ENCODE data around the gene FAM177B. TPM values are rescaled to one million over a fixed set of nuclear protein-coding genes. Genes with fewer than 3 reads are reported as not detected.

The FAM177B gene
- total and polyA plus RNA-seq, 2 experiments from 2014 or later: not detected

GRCh38 chr1:222694927-222695326 is 42.1 kb upstream of the FAM177B start (continued):
- TF ChIP-seq EZH2phosphoT487 (IDR thresholded peaks at IDR 0.05; ENCODE audit: unreplicated experiment): no peak
- TF ChIP-seq CTCF (conservative IDR thresholded peaks at IDR 0.05; ENCODE audit: low read depth in 2 of 2): no peak

- peaks cover 3% of the 10 kb centered on the region; the same call in 1 of the 3 replicates for H3K9me3 Mint-ChIP-seq
- Histone ChIP-seq H4K20me1 (replicated peaks; ENCODE audit: insufficient read depth) (no peaks in the 10 kb centered on the region; the same call in none of the 2 replicates), H3K79me2 (replicated peaks; ENCODE audit: insufficient read depth) (peaks cover 27% of the 10 kb centered on the region), H3K27ac (ENCODE audit: low read depth) (no peak overlapping the region), H3K4me1 (ENCODE audit: insufficient read depth) (no peaks in the 10 kb centered on the region), H3K9me2 (ENCODE audit: insufficient read depth) (no peaks in the 10 kb centered on the region), H3F3A (replicated peaks; ENCODE audit: low read depth) (no peaks in the 10 kb centered on the region), H3K36me3 (ENCODE audit: insufficient read depth) (no peaks in the 10 kb centered on the region), H3K4me3 (no peak overlapping the region), H3K4me2 (no peak overlapping the region), H3K27me3 (ENCODE audit: insufficient read depth) (no peaks in the 10 kb centered on the region), H2AFZ (no peak overlapping the region)
- no peaks in the 10 kb centered on the region for H3K4me1 Mint-ChIP-seq
- peaks cover 29% of the 10 kb centered on the region for H3K36me3 Mint-ChIP-seq (ENCODE audit: low read depth)
- ATAC-seq (no peak), DNase-seq (ENCODE audit: low spot score) (no peak)
- H3K27ac Mint-ChIP-seq: no peak overlapping the region
- H3K27me3 Mint-ChIP-seq (ENCODE audit: insufficient read depth, low read depth, poor library complexity): no peaks in the 10 kb centered on the region
- no peak overlapping the region for H3K4me3 Mint-ChIP-seq
- TF ChIP-seq CTCF (conservative IDR thresholded peaks at IDR 0.05; ENCODE audit: low read depth in 2 of 2): no peak
- no peak for TF ChIP-seq ZNF114 (CRISPR knock-in tag; IDR thresholded peaks at IDR 0.05)
- TF ChIP-seq EZH2 (IDR thresholded peaks at IDR 0.05; ENCODE audit: low read depth, unreplicated experiment): no peak
- no peak for TF ChIP-seq EZH2phosphoT487 (IDR thresholded peaks at IDR 0.05; ENCODE audit: unreplicated experiment)
Observed at GRCh38 chr1:222696741-222697140, 40.3 kb upstream of the FAM177B start.

GRCh38 chr1:222697203-222697602 is 39.8 kb upstream of the FAM177B start:
- peaks cover 28% of the 10 kb centered on the region for H3K79me2 ChIP-seq (replicated peaks; ENCODE audit: insufficient read depth)
- ATAC-seq: no peak
- TF ChIP-seq REST (IDR thresholded peaks at IDR 0.05; ENCODE audit: unreplicated experiment) (no peak), NANOG (IDR thresholded peaks at IDR 0.05; ENCODE audit: borderline replicate concordance) (no peak), CTCF (conservative IDR thresholded peaks at IDR 0.05; ENCODE audit: low read depth in 2 of 2) (no peak), EZH2phosphoT487 (IDR thresholded peaks at IDR 0.05; ENCODE audit: unreplicated experiment) (no peak), ZNF331 (CRISPR knock-in tag; IDR thresholded peaks at IDR 0.05; ENCODE audit: low read depth) (no peak)

More at GRCh38 chr1:222697203-222697602, 39.8 kb upstream of the FAM177B start:
- H3K4me1 ChIP-seq (ENCODE audit: insufficient read depth): no peaks in the 10 kb centered on the region
- H4K20me1 ChIP-seq (replicated peaks; ENCODE audit: insufficient read depth): no peaks in the 10 kb centered on the region; the same call in none of the 2 replicates
- DNase-seq (ENCODE audit: low spot score): no peak
- no peak overlapping the region for H2AFZ ChIP-seq
- H3K4me2 ChIP-seq: no peak overlapping the region
- H3K36me3 ChIP-seq (ENCODE audit: insufficient read depth): peaks cover 4% of the 10 kb centered on the region; the same call in 1 of the 2 replicates
- no peak overlapping the region for H3K4me3 Mint-ChIP-seq
- peaks cover 3% of the 10 kb centered on the region; the same call in 1 of the 3 replicates for H3K9me3 Mint-ChIP-seq
- H3K4me3 ChIP-seq: no peak overlapping the region
- no peaks in the 10 kb centered on the region for H3K9me2 ChIP-seq (ENCODE audit: insufficient read depth)
- no peaks in the 10 kb centered on the region for H3K27me3 ChIP-seq (ENCODE audit: insufficient read depth)
- no peaks in the 10 kb centered on the region for H3K27me3 Mint-ChIP-seq (ENCODE audit: insufficient read depth, low read depth, poor library complexity)
- H3F3A ChIP-seq (replicated peaks; ENCODE audit: low read depth): no peaks in the 10 kb centered on the region
- H3K27ac ChIP-seq (ENCODE audit: low read depth): no peak overlapping the region
- no peaks in the 10 kb centered on the region for H3K4me1 Mint-ChIP-seq
- H3K27ac Mint-ChIP-seq: no peak overlapping the region
- peaks cover 31% of the 10 kb centered on the region for H3K36me3 Mint-ChIP-seq (ENCODE audit: low read depth)

Data from GM23338 (cell line).